ENCODE results near the gene GPR162.
"Not testable (repeated sequence)": the region's sequence is repeated elsewhere in the genome, so short reads cannot be mapped to it uniquely, and the experiment has no call there.

GPR162 gene

GRCh38 chr12:6850796-6851152 lies 29.2 kb downstream of the GPR162 start:
- Mint-ChIP-seq H3K36me3 (peaks cover 53% of the 10 kb centered on the region), H3K27ac (peak overlapping the region; percentile 92), H3K9me3 (no peaks in the 10 kb centered on the region), H3K4me1 (peaks cover 44% of the 10 kb centered on the region), H3K4me3 (peak overlapping the region; percentile 84)
- ATAC-seq (no peak), DNase-seq (ENCODE audit: low spot score in 2 of 2) (no peak)

- H3K27ac Mint-ChIP-seq, result peak within 1 kb of the TSS; percentile 92
- peak; percentile 75 for ATAC-seq
- H3K9me3 Mint-ChIP-seq, result no peaks in the 10 kb centered on the region
- peak within 1 kb of the TSS; percentile 84 for H3K4me3 Mint-ChIP-seq
- peaks cover 44% of the 10 kb centered on the region for H3K4me1 Mint-ChIP-seq
- peaks cover 59% of the 10 kb centered on the region for H3K36me3 Mint-ChIP-seq
- DNase-seq (ENCODE audit: low spot score in 2 of 2), result peak; percentile 81 to 95
These were observed 29.7 kb downstream of the GPR162 start, which contains the start of gene CDCA3 for GRCh38 chr12:6851153-6851920. TSS of gene CDCA3 (minus strand) at chr12:6851286. CDS start at chr12:6850952, 334 bp downstream.

GRCh38 chr12:6851921-6852650 lies 30.5 kb downstream of the GPR162 start, which contains the start of gene USP5:
TSS of gene USP5 (plus strand) at chr12:6852150. CDS start at chr12:6852180, 30 bp downstream.
- H3K9me3 Mint-ChIP-seq, result no peaks in the 10 kb centered on the region
- H3K4me1 Mint-ChIP-seq, result peaks cover 45% of the 10 kb centered on the region
- H3K36me3 Mint-ChIP-seq, result peaks cover 66% of the 10 kb centered on the region
- peak within 1 kb of the TSS; percentile 92 for H3K27ac Mint-ChIP-seq
- ATAC-seq (peak; percentile 87), DNase-seq (ENCODE audit: low spot score in 2 of 2) (peak; percentile 87 to 97)
- peak within 1 kb of the TSS; percentile 84 for H3K4me3 Mint-ChIP-seq

DNA sequence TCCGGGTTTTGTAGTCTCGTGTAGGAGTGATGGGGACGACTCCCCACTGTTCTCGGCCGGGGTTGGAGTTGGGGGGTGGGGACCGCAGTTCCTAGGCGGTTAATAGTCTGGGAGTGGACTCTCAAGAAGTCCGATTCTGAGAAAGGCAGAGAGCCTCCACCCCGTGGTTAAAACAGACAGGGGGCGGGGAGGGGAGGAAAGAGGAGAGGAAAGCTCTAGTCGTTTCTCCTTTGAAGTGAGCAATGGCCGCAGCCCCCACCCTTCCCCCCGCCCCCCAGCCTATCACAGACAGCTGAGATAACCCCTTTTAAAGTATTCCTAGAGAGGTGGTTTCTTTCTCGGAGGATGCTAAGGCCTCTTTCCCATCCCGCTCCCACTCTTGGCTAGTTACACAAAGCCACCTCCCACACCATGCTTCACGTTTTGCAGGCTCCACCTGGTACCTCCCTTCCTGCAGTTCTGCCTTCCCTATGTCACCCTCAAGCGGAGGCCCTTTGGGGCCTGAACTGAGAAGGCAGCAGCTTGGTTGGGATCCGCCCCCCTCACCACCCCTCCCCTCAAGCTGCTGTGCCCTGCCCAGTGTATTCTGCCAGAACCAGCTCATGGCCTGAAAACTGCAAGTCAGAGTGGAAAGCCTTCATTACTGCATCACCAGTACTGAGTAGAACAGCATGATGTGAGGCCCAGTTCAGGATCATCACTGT lies 31.2 kb downstream of the GPR162 start:
- Mint-ChIP-seq H3K36me3 (peaks cover 69% of the 10 kb centered on the region), H3K4me1 (peaks cover 51% of the 10 kb centered on the region), H3K9me3 (no peaks in the 10 kb centered on the region), H3K27ac (peak overlapping the region; percentile 92), H3K4me3 (peak overlapping the region; percentile 84)
- DNase-seq (ENCODE audit: low spot score in 2 of 2) (peak; percentile 30 to 75), ATAC-seq (peak; percentile 25)

- Mint-ChIP-seq H3K36me3 (peaks cover 75% of the 10 kb centered on the region), H3K4me1 (peaks cover 51% of the 10 kb centered on the region), H3K27ac (peak overlapping the region; percentile 92), H3K9me3 (no peaks in the 10 kb centered on the region), H3K4me3 (peak overlapping the region; percentile 84)
- DNase-seq (ENCODE audit: low spot score in 2 of 2), result no peak
- no peak for ATAC-seq
These were observed 32.0 kb downstream of the GPR162 start for GRCh38 chr12:6853626-6854025.

- no peak for ATAC-seq
- Mint-ChIP-seq H3K36me3 (peaks cover 78% of the 10 kb centered on the region), H3K9me3 (no peaks in the 10 kb centered on the region), H3K27ac (peak overlapping the region; percentile 92), H3K4me3 (peak overlapping the region; percentile 84), H3K4me1 (peaks cover 50% of the 10 kb centered on the region)
- no peak for DNase-seq (ENCODE audit: low spot score in 2 of 2)
These were observed 32.4 kb downstream of the GPR162 start for GRCh38 chr12:6854036-6854435.

DNA sequence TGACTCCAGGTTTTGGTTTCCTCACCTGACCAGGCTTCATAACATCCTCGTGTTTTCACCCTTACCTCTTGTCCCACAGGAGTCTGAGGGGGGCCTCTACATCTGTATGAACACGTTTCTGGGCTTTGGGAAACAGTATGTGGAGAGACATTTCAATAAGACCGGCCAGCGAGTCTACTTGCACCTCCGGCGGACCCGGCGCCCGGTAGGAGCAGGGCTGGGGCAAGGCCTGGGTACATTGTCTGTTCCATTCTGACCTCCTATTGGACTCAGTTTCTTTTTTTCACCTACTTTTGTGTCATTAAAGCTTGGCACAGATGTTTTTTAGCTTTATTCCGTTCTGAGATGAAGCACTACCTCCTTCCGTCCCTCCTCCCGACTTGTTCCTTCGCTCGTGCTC lies 33.7 kb downstream of the GPR162 start:
- H3K36me3 Mint-ChIP-seq, result peaks cover 85% of the 10 kb centered on the region
- H3K9me3 Mint-ChIP-seq, result no peaks in the 10 kb centered on the region
- peak overlapping the region; percentile 50 for H3K27ac Mint-ChIP-seq
- DNase-seq (ENCODE audit: low spot score in 2 of 2), result no peak
- no peak overlapping the region for H3K4me3 Mint-ChIP-seq
- H3K4me1 Mint-ChIP-seq, result peaks cover 38% of the 10 kb centered on the region
- ATAC-seq, result no peak

DNA sequence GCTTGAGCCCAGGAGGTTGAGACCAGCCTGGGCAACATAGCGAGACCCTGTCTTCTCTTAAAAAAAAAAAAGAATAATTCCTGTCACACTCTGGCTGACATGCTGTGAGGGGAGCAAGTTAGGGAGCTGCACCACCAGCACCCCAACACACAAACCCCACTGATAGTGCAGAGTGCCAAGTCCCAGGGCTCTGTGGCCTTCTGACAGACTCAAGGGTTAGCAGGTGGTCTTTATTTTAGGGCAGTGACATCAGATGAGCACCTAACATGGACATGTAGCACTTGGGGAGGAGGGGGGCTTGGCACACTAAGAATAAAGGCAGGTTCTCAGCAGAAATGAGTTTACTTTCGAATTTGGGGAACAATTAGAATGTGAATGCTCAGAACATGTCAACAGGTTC lies 37.2 kb downstream of the GPR162 start:
- no peak overlapping the region for H3K4me3 Mint-ChIP-seq
- H3K9me3 Mint-ChIP-seq, result no peaks in the 10 kb centered on the region
- H3K36me3 Mint-ChIP-seq, result peaks cover 90% of the 10 kb centered on the region
- H3K27ac Mint-ChIP-seq, result no peak overlapping the region
- H3K4me1 Mint-ChIP-seq, result peaks cover 13% of the 10 kb centered on the region
- no peak for DNase-seq (ENCODE audit: low spot score in 2 of 2)
- no peak for ATAC-seq

- Mint-ChIP-seq H3K4me3 (no peak overlapping the region), H3K4me1 (peaks cover 7% of the 10 kb centered on the region), H3K27ac (peak overlapping the region; percentile 29), H3K36me3 (peaks cover 96% of the 10 kb centered on the region), H3K9me3 (no peaks in the 10 kb centered on the region)
- ATAC-seq, result no peak
- no peak for DNase-seq (ENCODE audit: low spot score in 2 of 2)
These were observed 38.5 kb downstream of the GPR162 start for GRCh38 chr12:6860116-6860515.

- H3K4me3 Mint-ChIP-seq, result no peak overlapping the region
- no peaks in the 10 kb centered on the region for H3K9me3 Mint-ChIP-seq
- H3K27ac Mint-ChIP-seq, result peak overlapping the region; percentile 29
- no peak for DNase-seq (ENCODE audit: low spot score in 2 of 2)
- H3K36me3 Mint-ChIP-seq, result peaks cover 100% of the 10 kb centered on the region
- no peak for ATAC-seq
- peaks cover 7% of the 10 kb centered on the region for H3K4me1 Mint-ChIP-seq
These were observed 39.3 kb downstream of the GPR162 start for GRCh38 chr12:6860942-6861341.

- no peak for ATAC-seq
- H3K36me3 Mint-ChIP-seq, result peaks cover 100% of the 10 kb centered on the region
- no peak overlapping the region for H3K4me3 Mint-ChIP-seq
- peaks cover 7% of the 10 kb centered on the region for H3K4me1 Mint-ChIP-seq
- H3K27ac Mint-ChIP-seq, result no peak overlapping the region
- H3K9me3 Mint-ChIP-seq, result no peaks in the 10 kb centered on the region
- DNase-seq (ENCODE audit: low spot score in 2 of 2), result no peak
These were observed 39.8 kb downstream of the GPR162 start for GRCh38 chr12:6861391-6861790.

GRCh38 chr12:6863033-6863432 lies 41.4 kb downstream of the GPR162 start:
- Mint-ChIP-seq H3K36me3 (peaks cover 100% of the 10 kb centered on the region), H3K27ac (no peak overlapping the region), H3K4me3 (no peak overlapping the region), H3K9me3 (no peaks in the 10 kb centered on the region), H3K4me1 (peaks cover 5% of the 10 kb centered on the region)
- ATAC-seq, result no peak
- no peak for DNase-seq (ENCODE audit: low spot score in 2 of 2)

GRCh38 chr12:6863586-6864321 lies 42.1 kb downstream of the GPR162 start:
- H3K4me1 Mint-ChIP-seq, result peaks cover 12% of the 10 kb centered on the region
- no peaks in the 10 kb centered on the region for H3K9me3 Mint-ChIP-seq
- no peak overlapping the region for H3K4me3 Mint-ChIP-seq
- ATAC-seq (no peak), DNase-seq (ENCODE audit: low spot score in 2 of 2) (no peak)
- H3K36me3 Mint-ChIP-seq, result peaks cover 100% of the 10 kb centered on the region
- no peak overlapping the region for H3K27ac Mint-ChIP-seq

DNA sequence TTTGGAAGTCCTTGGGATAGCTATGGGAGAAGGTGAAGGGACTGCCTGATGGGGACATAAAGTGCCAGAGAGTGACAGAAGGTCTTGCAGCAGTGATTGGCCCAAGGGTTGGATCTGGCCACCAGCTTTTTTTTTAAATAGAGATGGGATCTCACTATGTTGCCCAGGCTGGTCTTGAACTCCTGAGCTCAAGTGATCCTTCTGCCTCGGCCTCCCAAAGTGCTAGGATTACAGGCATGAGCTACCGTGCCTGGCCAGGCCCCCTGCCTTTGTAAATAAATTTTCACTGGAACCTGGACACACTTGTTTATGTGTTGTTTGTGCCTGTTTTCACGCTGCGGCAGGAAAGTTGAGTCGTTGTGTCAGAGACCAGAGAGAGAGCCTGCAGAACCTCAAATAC lies 43.7 kb downstream of the GPR162 start:
- not testable (repeated sequence) for ATAC-seq; H3K9me3 Mint-ChIP-seq; DNase-seq (ENCODE audit: low spot score in 2 of 2)
- Mint-ChIP-seq H3K4me1 (peaks cover 28% of the 10 kb centered on the region), H3K36me3 (peaks cover 100% of the 10 kb centered on the region), H3K27ac (peak overlapping the region; percentile 70), H3K4me3 (peak overlapping the region; percentile 91)

Data from stimulated activated effector memory CD8-positive, alpha-beta T cell treated with anti-CD3 and anti-CD28 coated beads, Interleukin-12 subunit alpha, Interleukin-12 subunit beta, amount 100 ng/mL, for 72 hours (primary cell).